Fibroblast of pulmonary artery (primary cell): ENCODE results near the gene IARS2.
"Not testable (repeated sequence)": the region's sequence is repeated elsewhere in the genome, so short reads cannot be mapped to it uniquely, and the experiment has no call there.

Experiments used
- DNase-seq: peaks from one replicate; pipeline ENCODE4 v3.0.0-alpha.2; 2010; ENCODE audit warnings: low read depth
- H3K4me3 ChIP-seq: replicated peaks from 2 replicates; pipeline ENCODE4 v1.5.1; 2011; ENCODE audit warnings: low read depth, mild to moderate bottlenecking, control low read depth, low read length, moderate library complexity
- CTCF ChIP-seq: IDR thresholded peaks from 2 replicates; pipeline ENCODE4 v1.5.1; 2011; ENCODE audit warnings: mild to moderate bottlenecking, control low read depth, low read length, inconsistent platforms; ENCODE audit errors: missing control alignments

IARS2 gene

GRCh38 chr1:220151454-220151853, 57.5 kb downstream of the IARS2 start:
- no peak overlapping the region for H3K4me3 ChIP-seq
- no peak for TF ChIP-seq CTCF
- peak; percentile 69 for DNase-seq

DNA sequence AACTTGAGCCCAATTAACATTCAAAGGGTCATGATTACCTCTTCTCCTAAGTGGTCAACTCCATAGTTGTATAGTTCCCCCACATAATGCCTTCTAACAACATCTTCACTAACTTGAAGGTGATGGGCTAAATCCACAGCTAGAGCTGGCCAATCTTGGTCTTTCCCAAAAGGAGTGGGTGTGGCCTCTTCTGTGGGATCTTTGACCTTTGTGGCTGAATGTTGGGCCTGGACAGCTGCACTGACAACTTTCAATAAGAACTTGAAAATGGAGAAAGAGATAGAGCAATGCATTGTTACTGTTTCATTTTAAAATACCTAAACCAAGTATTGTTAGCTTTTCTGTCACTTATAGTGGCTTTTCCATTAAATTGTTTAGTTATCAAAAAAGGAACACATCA, 59.2 kb downstream of the IARS2 start:
- no peak for TF ChIP-seq CTCF
- DNase-seq, result no peak
- no peak overlapping the region for H3K4me3 ChIP-seq

DNA sequence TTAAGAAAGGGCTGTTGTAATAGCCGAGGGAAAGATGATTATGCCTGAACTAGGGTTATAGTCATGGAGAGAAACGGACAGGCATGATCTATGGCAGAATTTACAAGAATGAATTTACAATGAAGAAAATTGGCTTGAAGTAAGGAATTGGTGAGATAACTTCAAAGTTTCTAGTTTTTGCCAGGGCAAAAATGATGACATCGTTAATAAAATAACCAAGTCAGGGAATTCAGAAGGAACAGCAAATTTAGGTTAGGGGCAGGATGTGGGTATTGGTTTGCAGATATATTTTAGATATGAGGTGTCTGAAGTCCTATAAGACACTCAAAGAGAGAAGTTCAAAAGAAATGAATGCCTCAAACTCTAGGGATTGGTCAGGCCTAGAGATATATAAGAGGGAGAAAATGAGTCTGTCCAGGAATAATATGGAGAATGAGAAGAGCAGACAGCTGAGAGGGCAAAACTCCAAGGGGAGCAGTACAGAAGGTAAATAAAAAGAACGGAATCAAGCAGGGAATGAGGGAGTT, 62.8 kb downstream of the IARS2 start:
- no peak for DNase-seq
- no peak for TF ChIP-seq CTCF
- H3K4me3 ChIP-seq, result no peak overlapping the region

- DNase-seq, result no peak
- no peak for TF ChIP-seq CTCF
- no peak overlapping the region for H3K4me3 ChIP-seq
These were observed 63.8 kb downstream of the IARS2 start for GRCh38 chr1:220157738-220158137.

GRCh38 chr1:220158530-220158929, 64.6 kb downstream of the IARS2 start:
- not testable (repeated sequence) for DNase-seq, H3K4me3 ChIP-seq

GRCh38 chr1:220159041-220159440, 65.1 kb downstream of the IARS2 start:
- DNase-seq, result no peak
- no peak overlapping the region for H3K4me3 ChIP-seq
- no peak for TF ChIP-seq CTCF

- DNase-seq, result peak; percentile 38
- no peak for TF ChIP-seq CTCF
- H3K4me3 ChIP-seq, result no peak overlapping the region
These were observed 66.1 kb downstream of the IARS2 start for GRCh38 chr1:220160027-220160426.
